ENCODE data around the gene BCL6. TPM values are rescaled to one million over a fixed set of nuclear protein-coding genes. Genes with fewer than 3 reads are reported as not detected.
A peak's percentile ranks its signal among the peaks of the same experiment; 100 is the strongest.

The BCL6 gene
- polyA plus RNA-seq, 3 donors = 33.2 to 349 (median 34.9) TPM

DNA sequence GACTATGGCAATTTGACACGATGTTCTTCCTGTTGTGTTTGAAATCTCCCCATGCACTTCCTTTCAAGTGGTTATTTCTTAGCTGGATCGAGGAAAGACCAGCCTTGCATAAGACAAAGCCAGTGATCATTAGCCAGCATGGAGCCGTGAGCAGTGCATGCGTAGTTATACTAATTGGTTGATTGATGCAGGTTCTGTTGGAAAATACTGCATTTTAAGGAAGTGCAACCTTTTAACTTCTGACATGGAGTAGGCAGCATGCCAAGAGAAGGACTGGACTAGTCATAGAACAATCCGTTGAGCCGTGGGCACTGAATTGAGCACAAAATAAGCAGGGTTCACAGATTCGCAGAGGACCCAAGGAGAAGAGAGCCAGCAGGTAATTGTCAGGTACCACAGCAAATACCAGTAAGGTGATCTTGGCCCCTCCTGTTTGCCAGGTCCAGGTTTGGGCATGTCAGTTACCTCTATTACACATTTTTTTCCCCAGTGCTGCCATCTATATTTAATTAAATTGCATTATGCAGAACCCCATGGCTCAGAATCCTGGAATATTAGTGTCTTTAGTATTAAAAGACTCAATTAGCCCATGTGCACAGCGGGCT is 29.0 kb upstream of the BCL6 start:
- H3K4me3 ChIP-seq (replicated peaks in 1 of 3; ENCODE audit: low read depth in 2 of 3, low read length in 3 of 3) = peak overlapping the region in 2 of 3 experiments; percentile 45 to 70
- peaks cover 59% of the 10 kb centered on the region for H3K4me1 Mint-ChIP-seq
- H3K27me3 Mint-ChIP-seq (ENCODE audit: low read depth in 3 of 3) = peaks cover 0 to 4% (median 2%) of the 10 kb centered on the region in 3 donors
- 11% methylated on average over 6 of the region's 8 CpGs for WGBS (ENCODE audit: insufficient coverage)
- intact Hi-C loops (cut with micrococcal nuclease) = loop anchor here in 1 of 2 donors (2.0 to 10.0 kb wide), 3 partner anchors 29 to 381 kb away; partner anchors contain the start of genes BCL6 and LPP
- DNase-seq = peak; percentile 87 to 98 (median 95)
- peak overlapping the region; percentile 72 for H3K9ac ChIP-seq (ENCODE audit: insufficient read depth, low read length, poor library complexity, severe bottlenecking)
- H3K4me3 Mint-ChIP-seq = peak overlapping the region; percentile 44 to 91
- TF ChIP-seq, protein P1, sequence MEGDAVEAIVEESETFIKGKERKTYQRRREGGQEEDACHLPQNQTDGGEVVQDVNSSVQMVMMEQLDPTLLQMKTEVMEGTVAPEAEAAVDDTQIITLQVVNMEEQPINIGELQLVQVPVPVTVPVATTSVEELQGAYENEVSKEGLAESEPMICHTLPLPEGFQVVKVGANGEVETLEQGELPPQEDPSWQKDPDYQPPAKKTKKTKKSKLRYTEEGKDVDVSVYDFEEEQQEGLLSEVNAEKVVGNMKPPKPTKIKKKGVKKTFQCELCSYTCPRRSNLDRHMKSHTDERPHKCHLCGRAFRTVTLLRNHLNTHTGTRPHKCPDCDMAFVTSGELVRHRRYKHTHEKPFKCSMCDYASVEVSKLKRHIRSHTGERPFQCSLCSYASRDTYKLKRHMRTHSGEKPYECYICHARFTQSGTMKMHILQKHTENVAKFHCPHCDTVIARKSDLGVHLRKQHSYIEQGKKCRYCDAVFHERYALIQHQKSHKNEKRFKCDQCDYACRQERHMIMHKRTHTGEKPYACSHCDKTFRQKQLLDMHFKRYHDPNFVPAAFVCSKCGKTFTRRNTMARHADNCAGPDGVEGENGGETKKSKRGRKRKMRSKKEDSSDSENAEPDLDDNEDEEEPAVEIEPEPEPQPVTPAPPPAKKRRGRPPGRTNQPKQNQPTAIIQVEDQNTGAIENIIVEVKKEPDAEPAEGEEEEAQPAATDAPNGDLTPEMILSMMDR (IDR thresholded peaks at IDR 0.05) = no peak
- peak overlapping the region; percentile 91 to 95 for H3K27ac ChIP-seq (ENCODE audit: low read depth in 1 of 2, low read length in 2 of 2)
- no peak overlapping the region for H2AFZ ChIP-seq (ENCODE audit: insufficient read depth, low read depth, low read length, poor library complexity, severe bottlenecking)
- peaks cover 69 to 77% of the 10 kb centered on the region in 2 donors for H3K4me1 ChIP-seq (ENCODE audit: control insufficient read depth in 1 of 2, insufficient read depth in 2 of 2, low read length in 2 of 2)
- peak overlapping the region; percentile 89 to 97 (median 94) for H3K27ac Mint-ChIP-seq
- H3K4me2 ChIP-seq (replicated peaks; ENCODE audit: extremely low read depth, low read length, poor library complexity, severe bottlenecking) = peak overlapping the region; percentile 75
- peaks cover 11% of the 10 kb centered on the region for H3K79me2 ChIP-seq (ENCODE audit: insufficient read depth, low read length)
- H3K36me3 ChIP-seq (replicated peaks in 1 of 2; ENCODE audit: control insufficient read depth in 1 of 2, insufficient read depth in 2 of 2, low read length in 2 of 2) = no peaks in the 10 kb centered on the region
- no peaks in the 10 kb centered on the region for H3K27me3 ChIP-seq (ENCODE audit: control insufficient read depth in 2 of 2, insufficient read depth in 2 of 2, low read length in 2 of 2)
- H3K36me3 Mint-ChIP-seq = peaks cover 4 to 9% of the 10 kb centered on the region in 2 donors
- no peaks in the 10 kb centered on the region for H4K20me1 ChIP-seq (ENCODE audit: insufficient read depth, low read length)
- H3K9me3 Mint-ChIP-seq = no peaks in the 10 kb centered on the region
- no peaks in the 10 kb centered on the region for H3K9me3 ChIP-seq (replicated peaks in 1 of 2; ENCODE audit: control insufficient read depth in 1 of 2, insufficient read depth in 1 of 2, low read length in 2 of 2)

DNA sequence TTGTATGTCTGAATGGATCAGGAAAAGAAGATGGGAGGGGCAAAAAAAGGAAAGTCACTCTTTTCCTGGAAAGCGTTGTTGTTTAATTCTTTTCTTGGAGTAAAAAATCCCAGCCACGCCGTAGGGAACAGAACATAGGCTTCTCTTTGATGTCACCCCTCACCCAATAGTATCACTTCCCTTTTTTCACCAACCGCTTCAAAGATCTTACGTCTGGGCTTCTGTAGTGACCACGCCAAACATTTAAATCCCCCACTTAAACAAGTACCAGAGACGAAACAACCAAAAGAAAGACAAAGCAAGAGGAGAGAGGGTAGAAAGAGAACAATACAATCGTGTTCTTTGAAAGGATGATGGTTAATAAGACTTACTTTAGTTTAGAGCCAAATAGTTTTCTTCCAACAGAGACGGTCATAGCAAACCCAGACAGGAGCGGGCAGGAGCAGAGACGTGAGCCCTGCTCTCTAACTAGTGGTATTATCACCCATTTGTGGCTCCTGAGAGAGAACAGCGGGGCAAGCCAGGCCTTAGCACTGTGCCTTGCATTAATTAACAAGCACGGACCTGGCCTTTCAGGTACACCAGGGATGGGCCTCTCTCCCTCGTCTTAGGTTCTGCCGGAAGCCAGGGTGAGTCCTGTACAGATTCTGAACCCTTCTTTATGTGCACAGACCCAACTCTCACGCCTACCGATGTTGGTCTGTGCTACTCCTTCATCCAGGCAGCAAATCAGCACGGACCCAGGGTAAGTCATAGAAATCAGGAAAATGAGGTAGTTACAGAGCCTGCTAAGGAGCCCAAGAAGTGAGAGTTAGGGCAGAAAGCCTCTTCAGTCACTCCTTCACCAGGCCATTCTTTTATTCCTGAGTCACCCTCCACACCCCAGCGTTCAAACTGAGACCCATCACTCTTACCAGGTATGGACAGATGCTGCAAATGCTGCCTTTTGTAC is 28.2 kb upstream of the BCL6 start:
- peaks cover 52% of the 10 kb centered on the region for H3K4me1 Mint-ChIP-seq
- Histone ChIP-seq H3K4me3 (replicated peaks in 1 of 3; ENCODE audit: low read depth in 2 of 3, low read length in 3 of 3) (peak overlapping the region; percentile 19 to 70 (median 45)), H3K79me2 (ENCODE audit: insufficient read depth, low read length) (peaks cover 11% of the 10 kb centered on the region), H3K9me3 (replicated peaks in 1 of 2; ENCODE audit: control insufficient read depth in 1 of 2, insufficient read depth in 1 of 2, low read length in 2 of 2) (no peaks in the 10 kb centered on the region), H3K27me3 (ENCODE audit: control insufficient read depth in 2 of 2, insufficient read depth in 2 of 2, low read length in 2 of 2) (no peaks in the 10 kb centered on the region), H3K4me2 (replicated peaks; ENCODE audit: extremely low read depth, low read length, poor library complexity, severe bottlenecking) (peak overlapping the region; percentile 75), H2AFZ (ENCODE audit: insufficient read depth, low read depth, low read length, poor library complexity, severe bottlenecking) (peak overlapping the region; percentile 20), H3K4me1 (ENCODE audit: control insufficient read depth in 1 of 2, insufficient read depth in 2 of 2, low read length in 2 of 2) (peaks cover 61 to 69% of the 10 kb centered on the region in 2 donors), H3K36me3 (replicated peaks in 1 of 2; ENCODE audit: control insufficient read depth in 1 of 2, insufficient read depth in 2 of 2, low read length in 2 of 2) (no peaks in the 10 kb centered on the region), H4K20me1 (ENCODE audit: insufficient read depth, low read length) (no peaks in the 10 kb centered on the region), H3K27ac (ENCODE audit: low read depth in 1 of 2, low read length in 2 of 2) (peak overlapping the region; percentile 91 to 95), H3K9ac (ENCODE audit: insufficient read depth, low read length, poor library complexity, severe bottlenecking) (peak overlapping the region; percentile 72)
- TF ChIP-seq, protein P1 (IDR thresholded peaks at IDR 0.05) = no peak
- WGBS (ENCODE audit: insufficient coverage) = 53% methylated on average over 9 of the region's 19 CpGs
- H3K27ac Mint-ChIP-seq = peak overlapping the region; percentile 89 to 97 (median 94)
- H3K36me3 Mint-ChIP-seq = peaks cover 9 to 13% of the 10 kb centered on the region in 2 donors
- intact Hi-C loops (cut with micrococcal nuclease) = loop anchor here in 1 of 2 donors (2.0 to 10.0 kb wide), 3 partner anchors 29 to 381 kb away; partner anchors contain the start of genes BCL6 and LPP
- peaks cover 0 to 2% (median 2%) of the 10 kb centered on the region in 3 donors for H3K27me3 Mint-ChIP-seq (ENCODE audit: low read depth in 3 of 3)
- DNase-seq = peak; percentile 71 to 90 (median 86)
- H3K4me3 Mint-ChIP-seq = peak overlapping the region; percentile 44 to 91
- H3K9me3 Mint-ChIP-seq = no peaks in the 10 kb centered on the region

Measured in CD14-positive monocyte (primary cell).